Cardiac muscle cell (in vitro differentiated cells and primary cell): Measurements from ENCODE around the gene KYNU. TPM values are rescaled to one million over a fixed set of nuclear protein-coding genes. Genes with fewer than 3 reads are reported as not detected.

ENCODE experiments used
- DNase-seq, 2 donors: peaks; one replicate each; pipeline versions ENCODE4 v3.0.0 to v3.0.0-alpha.2; 2010 to 2017; ENCODE audit warnings: low read depth in 1 of 2, low spot score in 1 of 2
- H3K27ac ChIP-seq: fragments of 200-600 bp; sonication (generic); 2 replicates; pipeline ENCODE4 v1.5.1; 2016
- H3K27me3 ChIP-seq: fragments of 200-600 bp; sonication (generic); 2 replicates; pipeline ENCODE4 v1.6.0; 2016; ENCODE audit warnings: control low read depth
- H3K36me3 ChIP-seq: fragments of 200-600 bp; sonication (generic); 2 replicates; pipeline ENCODE4 v1.5.1; 2016; ENCODE audit warnings: control low read depth
- H3K4me1 ChIP-seq: fragments of 200-600 bp; sonication (generic); 2 replicates; pipeline ENCODE4 v1.8.1; 2017; ENCODE audit warnings: low read depth, mild to moderate bottlenecking, mixed run types
- H3K4me3 ChIP-seq: fragments of 200-600 bp; sonication (generic); 2 replicates; pipeline ENCODE4 v1.5.1; 2016; ENCODE audit warnings: mild to moderate bottlenecking
- H3K9me3 ChIP-seq: fragments of 200-600 bp; sonication (generic); 2 replicates; pipeline ENCODE4 v1.5.1; 2017; ENCODE audit warnings: low read depth, mild to moderate bottlenecking, control low read depth
- polyA plus RNA-seq: library from polyadenylated mRNA; unstranded; fragments of >200 nt; fragmentation: Nextera tagmentation; extraction: Ambion mirVana; gene quantifications from 2 replicates; pipeline ENCODE4 v1.2.1, GENCODE V29; 2016
- total RNA-seq: library from RNA; depleted of rRNA; stranded (reverse); fragments of >200 nt; gene quantifications from 2 replicates; pipeline ENCODE4 v1.2.3, GENCODE V29; 2016
- TF ChIP-seq, protein P1 (sequence below): IDR thresholded peaks from 2 replicates; pipeline ENCODE4 v1.5.1; 2012; ENCODE audit warnings: low read depth, mild to moderate bottlenecking, low read length

Gene KYNU
- total and polyA plus RNA-seq, 2 experiments from 2014 or later = 0.12 to 0.24 TPM

DNA sequence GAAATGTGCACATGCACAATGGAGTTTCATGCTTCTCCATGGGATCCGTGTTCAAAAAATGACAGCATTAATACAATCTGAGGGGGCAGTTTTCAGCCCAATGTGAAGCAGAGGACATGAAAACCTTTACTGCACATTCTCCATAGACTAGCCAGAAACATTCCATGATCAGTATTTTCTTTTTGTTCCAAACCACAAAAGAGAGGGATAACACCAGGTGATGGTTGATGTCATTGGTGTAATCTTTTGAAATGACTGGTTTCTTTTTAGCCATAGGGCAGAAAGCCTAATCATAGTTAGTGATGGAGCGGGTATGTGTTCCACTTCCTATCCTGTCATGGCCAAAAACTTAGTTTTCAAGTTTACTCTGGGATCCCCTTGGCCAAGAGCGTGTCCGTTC is 1.8 kb upstream of the KYNU start:
- Histone ChIP-seq H3K27ac (no peak overlapping the region), H3K4me1 (no peaks in the 10 kb centered on the region), H3K9me3 (no peaks in the 10 kb centered on the region), H3K27me3 (no peaks in the 10 kb centered on the region), H3K4me3 (no peak overlapping the region), H3K36me3 (no peaks in the 10 kb centered on the region)
- no peak for DNase-seq
- TF ChIP-seq, protein P1, sequence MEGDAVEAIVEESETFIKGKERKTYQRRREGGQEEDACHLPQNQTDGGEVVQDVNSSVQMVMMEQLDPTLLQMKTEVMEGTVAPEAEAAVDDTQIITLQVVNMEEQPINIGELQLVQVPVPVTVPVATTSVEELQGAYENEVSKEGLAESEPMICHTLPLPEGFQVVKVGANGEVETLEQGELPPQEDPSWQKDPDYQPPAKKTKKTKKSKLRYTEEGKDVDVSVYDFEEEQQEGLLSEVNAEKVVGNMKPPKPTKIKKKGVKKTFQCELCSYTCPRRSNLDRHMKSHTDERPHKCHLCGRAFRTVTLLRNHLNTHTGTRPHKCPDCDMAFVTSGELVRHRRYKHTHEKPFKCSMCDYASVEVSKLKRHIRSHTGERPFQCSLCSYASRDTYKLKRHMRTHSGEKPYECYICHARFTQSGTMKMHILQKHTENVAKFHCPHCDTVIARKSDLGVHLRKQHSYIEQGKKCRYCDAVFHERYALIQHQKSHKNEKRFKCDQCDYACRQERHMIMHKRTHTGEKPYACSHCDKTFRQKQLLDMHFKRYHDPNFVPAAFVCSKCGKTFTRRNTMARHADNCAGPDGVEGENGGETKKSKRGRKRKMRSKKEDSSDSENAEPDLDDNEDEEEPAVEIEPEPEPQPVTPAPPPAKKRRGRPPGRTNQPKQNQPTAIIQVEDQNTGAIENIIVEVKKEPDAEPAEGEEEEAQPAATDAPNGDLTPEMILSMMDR = no peak

DNA sequence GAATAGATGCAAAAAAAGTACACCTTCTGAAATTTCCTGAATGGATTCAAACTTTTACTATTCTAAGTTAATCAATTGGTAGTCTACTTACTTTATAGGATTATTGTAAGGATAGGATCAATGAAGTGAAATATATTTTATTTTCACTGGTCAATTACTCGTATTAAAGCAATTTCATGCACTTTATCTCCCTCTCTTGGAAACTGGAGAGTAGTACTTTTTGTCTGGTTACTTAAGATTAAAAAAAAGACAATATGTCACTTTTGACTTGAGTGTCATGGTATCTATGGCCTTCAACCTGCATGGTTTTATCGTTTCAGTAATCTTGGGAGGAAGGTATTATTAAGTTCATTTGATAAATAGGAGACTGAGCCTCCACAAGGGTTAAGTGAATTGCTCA is 1.0 kb upstream of the KYNU start:
- TF ChIP-seq, protein P1 = no peak
- Histone ChIP-seq H3K9me3 (no peaks in the 10 kb centered on the region), H3K4me1 (no peaks in the 10 kb centered on the region), H3K4me3 (no peak overlapping the region), H3K27ac (no peak overlapping the region), H3K36me3 (no peaks in the 10 kb centered on the region), H3K27me3 (no peaks in the 10 kb centered on the region)
- DNase-seq = no peak

DNA sequence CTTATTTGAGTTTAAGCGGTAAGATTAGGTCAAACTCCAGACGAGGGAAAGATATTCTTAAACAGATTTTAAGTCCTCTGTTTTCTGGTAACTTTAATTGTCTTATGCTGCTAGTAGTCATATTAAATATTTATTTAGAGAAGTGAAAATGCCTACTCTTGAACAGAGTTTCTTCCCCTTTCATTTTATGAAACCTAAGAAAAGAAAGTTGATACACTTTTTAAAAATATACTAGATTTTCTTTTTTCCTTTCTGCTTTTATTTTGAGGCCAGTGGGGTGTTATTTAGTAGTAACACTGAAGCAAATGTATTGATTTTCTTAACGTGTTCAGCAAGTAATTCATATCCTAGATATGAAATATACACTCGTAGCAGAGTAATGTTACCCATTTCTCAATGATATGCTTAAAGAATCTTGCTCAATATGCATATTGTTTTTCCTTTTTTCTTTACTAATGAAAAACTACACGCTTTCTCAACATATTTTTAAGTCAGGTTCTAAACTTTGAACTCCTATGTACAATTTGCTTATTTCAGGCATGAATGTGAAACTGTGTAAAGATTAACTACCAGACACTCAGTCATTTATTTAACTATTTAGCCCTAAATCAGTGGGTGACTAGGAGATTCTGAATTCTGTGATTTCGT is 691 bp downstream of the KYNU start:
- no peak overlapping the region for H3K27ac ChIP-seq
- no peaks in the 10 kb centered on the region for H3K36me3 ChIP-seq
- DNase-seq = no peak
- TF ChIP-seq, protein P1 = no peak
- no peaks in the 10 kb centered on the region for H3K4me1 ChIP-seq
- no peak overlapping the region for H3K4me3 ChIP-seq
- no peaks in the 10 kb centered on the region for H3K27me3 ChIP-seq
- H3K9me3 ChIP-seq = no peaks in the 10 kb centered on the region

DNA sequence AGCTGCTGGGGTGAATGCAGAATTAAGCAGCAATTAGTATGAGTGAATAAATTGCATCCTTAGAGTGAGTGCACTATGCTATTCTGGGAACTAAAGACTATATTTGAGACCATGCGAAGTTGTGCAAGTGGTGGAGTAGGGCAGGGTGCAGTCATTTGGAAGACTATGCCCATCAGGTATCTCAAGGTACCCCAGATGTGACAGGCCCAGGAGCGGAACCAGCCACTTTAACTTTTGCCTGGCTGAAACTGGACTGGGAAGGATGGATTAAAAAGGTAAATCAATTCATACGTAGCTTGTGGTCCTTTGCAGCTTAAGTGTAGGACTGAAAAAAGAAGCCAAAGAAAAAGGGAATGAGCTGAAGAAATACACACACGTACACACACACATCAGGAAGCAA is 1.7 kb downstream of the KYNU start:
- Histone ChIP-seq H3K27ac (no peak overlapping the region), H3K4me3 (no peak overlapping the region), H3K36me3 (no peaks in the 10 kb centered on the region), H3K4me1 (no peaks in the 10 kb centered on the region), H3K27me3 (no peaks in the 10 kb centered on the region), H3K9me3 (no peaks in the 10 kb centered on the region)
- DNase-seq = no peak
- TF ChIP-seq, protein P1 = no peak

DNA sequence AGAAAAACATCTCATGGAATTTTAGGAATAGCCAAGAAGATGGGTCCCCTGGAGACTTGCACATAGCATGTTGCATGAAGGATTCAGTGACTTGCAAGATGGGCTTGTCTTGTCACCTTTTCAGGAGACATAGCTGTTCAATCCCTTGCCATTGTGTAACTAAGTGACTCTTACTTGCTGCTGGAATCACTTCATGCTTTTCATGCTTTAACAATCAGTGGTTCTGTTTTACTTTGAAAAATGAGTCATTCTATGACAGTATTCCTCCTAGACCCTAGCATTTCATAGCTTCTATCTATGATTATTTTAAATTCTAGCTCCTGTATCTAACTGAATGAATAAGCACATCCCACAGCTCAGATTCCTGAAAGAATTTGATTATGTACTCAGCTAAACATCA is 2.8 kb downstream of the KYNU start:
- DNase-seq = peak in 1 of 2 donors; percentile 50

More for the DNA sequence above, 2.8 kb downstream of the KYNU start:
- no peak overlapping the region for H3K27ac ChIP-seq
- TF ChIP-seq, protein P1 = no peak
- no peaks in the 10 kb centered on the region for H3K9me3 ChIP-seq
- H3K4me3 ChIP-seq = no peak overlapping the region
- H3K36me3 ChIP-seq = no peaks in the 10 kb centered on the region
- no peaks in the 10 kb centered on the region for H3K27me3 ChIP-seq
- H3K4me1 ChIP-seq = no peaks in the 10 kb centered on the region
